C4-2B (cell line): ENCODE measurements around the gene SSTR5.

Source experiments
- H3K27ac ChIP-seq: fragments of 450-650 bp; 2 replicates; pipeline ENCODE4 v1.5.1; 2017
- CTCF ChIP-seq: fragments of 450-650 bp; conservative IDR thresholded peaks from 2 replicates; pipeline ENCODE4 v1.5.1; 2017; ENCODE audit warnings: mild to moderate bottlenecking
- ZFX ChIP-seq: fragments of 450-650 bp; IDR thresholded peaks from 2 replicates; pipeline ENCODE4 v1.6.1; 2017

SSTR5 gene

GRCh38 chr16:1126586-1126985 is 54.0 kb downstream of the SSTR5 start:
- no peak for TF ChIP-seq CTCF
- no peak for TF ChIP-seq ZFX
- H3K27ac ChIP-seq: no peak overlapping the region

- no peak overlapping the region for H3K27ac ChIP-seq
- TF ChIP-seq CTCF: no peak
- TF ChIP-seq ZFX: no peak
These were observed 54.6 kb downstream of the SSTR5 start for GRCh38 chr16:1127101-1127500.

GRCh38 chr16:1127971-1128715 is 55.6 kb downstream of the SSTR5 start:
- H3K27ac ChIP-seq: no peak overlapping the region
- no peak for TF ChIP-seq ZFX
- TF ChIP-seq CTCF: no peak

- H3K27ac ChIP-seq: no peak overlapping the region
- TF ChIP-seq ZFX: no peak
- no peak for TF ChIP-seq CTCF
These were observed 56.8 kb downstream of the SSTR5 start for GRCh38 chr16:1129106-1129960.

- H3K27ac ChIP-seq: no peak overlapping the region
- TF ChIP-seq CTCF: no peak
- TF ChIP-seq ZFX: no peak
These were observed 57.8 kb downstream of the SSTR5 start for GRCh38 chr16:1130382-1130781.
